GM23338 (cell line): ENCODE results near the gene RHOH.

ENCODE experiments used
- EZH2phosphoT487 ChIP-seq: fragments of 200-600 bp; sonication (generic); IDR thresholded peaks from one replicate; pipeline ENCODE4 v1.8.1; 2018; ENCODE audit warnings: antibody characterized with exemption; ENCODE audit not compliant: unreplicated experiment
- JUNB ChIP-seq: IDR thresholded peaks from one replicate; pipeline ENCODE4 v1.6.1; 2016; ENCODE audit warnings: antibody characterized with exemption; ENCODE audit not compliant: unreplicated experiment

DNA sequence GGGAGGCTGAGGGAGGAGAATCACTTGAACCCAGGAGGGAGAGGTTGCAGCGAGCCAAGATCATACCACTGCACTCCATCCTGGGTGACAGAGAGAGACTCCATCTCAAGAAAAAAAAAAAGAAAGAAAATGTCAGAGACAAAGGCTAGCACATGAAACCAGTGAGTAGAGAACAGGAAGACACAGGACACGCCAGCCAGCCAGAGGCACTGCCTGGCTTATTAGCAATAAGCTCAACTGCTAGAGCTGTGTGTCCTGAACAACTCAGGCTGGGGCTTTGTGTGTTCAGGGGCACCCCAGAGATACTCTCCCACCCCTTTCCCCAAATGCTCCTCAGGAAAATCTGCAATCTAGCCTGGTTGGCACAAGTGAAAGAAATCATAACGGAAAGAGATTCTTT lies 60.0 kb downstream of the RHOH start:
- TF ChIP-seq EZH2phosphoT487: no peak
- TF ChIP-seq JUNB: no peak
